CD4-positive, alpha-beta T cell treated with Interleukin-15 for 1 hour (primary cell): ENCODE results near the gene ADAP1.
"Not testable (repeated sequence)": the region's sequence is repeated elsewhere in the genome, so short reads cannot be mapped to it uniquely, and the experiment has no call there.

Experiments used
- DNase-seq: peaks from one replicate; pipeline ENCODE4 v3.0.0-alpha.2; 2020

Gene ADAP1

GRCh38 chr7:974172-974571, 19.7 kb upstream of the ADAP1 start:
- DNase-seq: no peak

DNA sequence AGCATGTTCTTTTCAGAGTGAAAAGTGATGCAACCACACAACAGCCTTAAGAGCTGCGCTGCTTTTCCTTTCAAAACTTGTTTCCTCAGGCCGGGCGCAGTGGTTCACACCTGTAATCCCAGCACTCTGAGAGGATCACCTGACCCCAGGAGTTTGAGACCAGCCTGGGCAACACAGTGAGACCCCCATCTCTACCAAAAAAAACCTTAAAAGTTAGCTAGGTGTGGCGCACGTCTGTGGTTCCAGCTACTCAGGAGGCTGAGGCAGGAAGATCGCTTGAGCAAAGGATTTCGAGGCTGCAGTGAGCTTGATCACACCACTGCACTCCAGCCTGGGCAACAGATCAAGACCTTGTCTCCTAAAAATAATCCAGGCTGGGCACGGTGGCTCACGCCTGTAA, 18.8 kb upstream of the ADAP1 start:
- DNase-seq: no peak

DNA sequence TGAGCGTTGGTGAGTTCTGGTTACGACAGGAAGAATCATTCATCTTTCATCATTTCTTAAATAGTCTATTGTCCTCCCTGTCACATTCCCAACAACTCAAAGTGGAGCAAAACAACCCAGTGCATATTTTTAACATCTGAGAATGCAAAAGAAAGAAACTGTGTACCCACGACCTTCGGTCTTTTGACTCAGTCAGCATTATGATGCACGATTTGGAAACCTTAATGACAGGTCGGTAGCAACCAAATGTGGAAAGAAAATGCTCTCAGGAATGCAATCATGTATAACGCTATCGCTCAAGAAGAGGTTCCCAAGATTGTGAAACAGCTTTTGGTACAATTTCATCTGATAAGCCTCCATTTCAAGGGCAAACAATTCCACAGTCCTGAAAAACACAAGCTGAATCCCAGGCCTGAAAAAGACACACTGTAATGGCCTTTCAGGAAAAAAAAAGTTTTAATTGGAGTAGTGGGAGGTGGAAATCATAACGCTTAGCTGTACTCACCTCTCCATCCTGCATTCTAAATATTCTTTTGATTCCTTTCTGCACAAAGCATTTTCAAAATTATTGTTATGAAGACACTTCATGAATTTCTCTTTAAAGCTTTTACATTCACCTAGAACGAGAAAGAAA, 18.3 kb upstream of the ADAP1 start:
- DNase-seq: no peak

- no peak for DNase-seq
These were observed 17.6 kb upstream of the ADAP1 start for GRCh38 chr7:972110-972509.

DNA sequence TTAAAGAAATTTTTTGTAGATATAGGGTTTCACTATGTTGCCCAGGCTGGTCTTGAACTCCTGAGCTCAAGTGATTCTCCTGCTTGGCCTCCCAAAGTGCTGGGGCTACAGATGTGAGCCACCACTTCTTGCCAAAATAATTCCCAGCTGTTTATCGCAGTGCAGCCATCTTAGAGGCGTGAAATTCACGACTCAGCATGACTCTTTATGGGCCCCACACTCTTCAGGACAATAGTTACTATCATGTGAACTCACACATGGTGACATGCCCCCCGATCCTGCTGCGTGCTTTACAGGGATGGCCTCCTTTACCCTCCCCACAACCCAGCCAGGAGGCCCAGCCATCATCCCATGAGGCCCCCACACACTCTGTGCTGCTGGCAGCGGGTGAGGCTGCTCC, 16.3 kb upstream of the ADAP1 start:
- DNase-seq: no peak

- no peak for DNase-seq
These were observed 14.9 kb upstream of the ADAP1 start for GRCh38 chr7:969403-969802.

GRCh38 chr7:968205-969105, 14.0 kb upstream of the ADAP1 start:
- DNase-seq: no peak

GRCh38 chr7:967361-968082, 13.0 kb upstream of the ADAP1 start:
- no peak for DNase-seq

- DNase-seq: no peak
These were observed 12.0 kb upstream of the ADAP1 start for GRCh38 chr7:966291-967069.

DNA sequence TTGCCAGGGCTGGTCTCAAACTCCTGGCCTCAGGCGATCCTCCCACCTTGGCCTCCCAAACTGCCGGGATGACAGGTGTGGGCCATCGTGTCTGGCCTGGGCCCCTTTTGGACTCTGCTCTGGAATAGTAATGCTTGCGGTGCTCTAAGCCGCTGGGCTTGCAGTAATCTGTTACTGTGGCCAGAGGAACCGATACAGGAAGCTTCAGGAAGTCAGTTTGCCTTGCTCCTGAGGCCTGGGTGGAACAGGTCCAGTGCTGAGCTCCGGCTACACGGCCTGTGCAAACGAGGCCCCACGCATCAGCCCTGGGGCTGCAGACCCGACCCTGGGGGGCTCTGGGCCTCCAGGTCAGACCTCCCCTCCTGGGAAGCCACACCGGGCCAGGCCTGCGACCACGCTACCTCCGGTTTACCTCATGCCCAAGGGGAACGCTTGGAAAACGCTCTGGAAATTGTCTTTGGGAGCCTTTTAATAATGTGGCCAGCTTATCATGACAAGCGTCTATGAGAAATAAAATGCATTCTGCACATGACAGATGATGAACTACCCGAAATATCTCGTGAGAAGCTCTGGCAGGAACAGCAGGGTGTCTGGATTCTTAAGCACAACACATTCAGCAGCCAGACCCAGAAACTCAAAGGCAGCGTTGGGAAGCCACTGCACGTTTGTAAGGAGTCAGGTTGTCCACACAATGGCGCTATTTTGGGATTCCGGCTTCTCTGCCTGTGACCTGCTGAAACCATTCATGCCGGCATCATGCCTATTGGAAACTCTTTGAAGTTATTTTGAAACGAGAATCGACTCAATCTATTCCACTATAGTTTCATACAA, 10.1 kb upstream of the ADAP1 start:
- no peak for DNase-seq

DNA sequence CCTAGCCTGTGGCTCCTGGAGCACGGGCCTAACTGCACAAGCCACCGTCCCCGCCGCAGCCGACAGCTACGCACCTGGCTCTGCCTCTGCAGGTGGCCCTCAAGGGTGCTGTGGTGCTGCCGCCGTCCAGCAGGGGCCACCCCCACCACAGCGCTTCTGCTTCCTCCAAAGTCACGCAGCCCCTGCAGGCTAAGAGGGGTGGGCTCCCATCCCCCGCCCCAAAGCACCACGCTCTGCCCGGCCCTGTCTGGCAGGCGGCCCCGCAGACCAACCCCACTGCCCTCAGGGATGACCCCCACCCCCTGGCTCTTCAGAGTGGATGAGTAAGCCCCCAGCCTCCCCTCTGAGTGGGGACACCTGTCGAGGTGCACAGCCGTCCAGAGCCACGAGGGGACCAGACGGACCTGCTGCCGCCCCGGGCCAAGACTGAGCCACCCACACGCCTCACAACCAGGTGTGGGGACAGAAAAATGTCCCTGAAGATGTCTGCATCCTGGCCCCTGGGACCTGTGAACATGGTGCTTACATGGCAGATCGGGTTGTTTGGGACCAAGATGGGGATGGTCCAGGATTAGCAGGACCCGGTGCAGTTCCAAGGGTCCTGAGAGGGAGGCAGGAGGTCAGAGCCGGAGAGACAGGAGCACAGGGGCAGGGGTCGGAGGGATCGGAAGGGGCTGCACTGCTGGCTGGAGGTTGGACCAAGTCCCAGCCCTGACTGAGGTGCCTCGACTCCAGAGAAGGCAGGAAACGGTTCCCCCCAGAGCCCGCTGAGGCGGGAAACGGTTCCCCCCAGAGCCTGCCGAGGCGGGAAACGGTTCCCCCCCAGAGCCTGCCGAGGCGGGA, 9.0 kb upstream of the ADAP1 start:
- DNase-seq: no peak

DNA sequence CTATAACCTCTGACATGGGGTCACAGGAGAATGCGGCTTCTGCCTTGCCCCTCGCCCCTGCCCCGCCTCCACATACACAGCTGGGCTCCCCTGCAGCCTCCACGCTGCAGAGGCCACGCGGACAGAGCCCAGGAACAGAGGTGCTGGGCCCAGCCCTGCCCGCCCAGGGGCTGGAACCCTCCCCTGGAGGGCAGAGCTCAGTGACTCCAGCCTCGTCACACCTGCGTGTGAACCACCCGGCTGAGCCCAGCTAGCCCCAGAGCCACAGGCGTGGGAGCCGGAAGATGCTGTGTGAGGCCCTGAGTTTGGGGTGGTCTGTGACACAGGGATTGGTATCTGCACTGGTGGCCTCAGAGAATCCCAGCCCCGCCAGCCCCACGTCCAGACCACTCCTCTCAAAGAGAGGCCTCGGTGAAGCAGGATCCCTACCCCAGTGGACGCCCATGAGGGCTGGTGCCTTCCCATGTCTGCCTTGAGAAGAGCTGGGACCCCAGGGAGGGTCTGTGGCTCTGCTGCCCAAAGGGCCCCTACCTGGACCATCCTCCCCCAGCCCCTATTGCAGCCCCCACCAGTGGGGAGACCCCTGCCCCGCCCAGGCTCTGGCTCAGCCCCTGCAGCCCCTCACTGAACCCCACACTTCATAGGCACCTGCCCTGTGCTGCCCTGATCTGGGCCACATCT, 8.1 kb upstream of the ADAP1 start:
- no peak for DNase-seq

- no peak for DNase-seq
These were observed 7.3 kb upstream of the ADAP1 start for GRCh38 chr7:961546-962400.

GRCh38 chr7:960972-961371, 6.5 kb upstream of the ADAP1 start:
- DNase-seq: not testable (repeated sequence)

GRCh38 chr7:960269-960871, 5.9 kb upstream of the ADAP1 start:
- no peak for DNase-seq

DNA sequence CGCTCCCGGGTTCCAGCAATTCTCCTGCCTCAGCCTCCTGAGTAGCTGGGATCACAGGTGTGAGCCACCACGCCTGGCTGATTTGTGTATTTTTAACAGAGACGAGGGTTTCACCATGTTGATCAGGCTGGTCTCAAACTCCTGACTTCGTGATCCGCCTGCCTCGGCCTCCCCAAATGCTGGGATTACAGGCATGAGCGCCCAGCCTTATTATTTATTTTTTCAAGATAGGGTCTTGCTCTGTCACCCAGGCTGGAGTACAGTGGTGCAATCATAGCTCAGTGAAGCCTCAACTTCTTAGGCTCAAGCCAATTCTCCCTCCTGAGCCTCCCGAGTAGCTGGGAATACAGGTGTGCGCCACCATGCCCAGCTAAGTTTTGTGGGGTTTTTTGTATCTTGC, 5.3 kb upstream of the ADAP1 start:
- DNase-seq: not testable (repeated sequence)

GRCh38 chr7:959271-959670, 4.8 kb upstream of the ADAP1 start:
- no peak for DNase-seq

GRCh38 chr7:958221-959200, 4.0 kb upstream of the ADAP1 start:
- DNase-seq: no peak
